Mesothelial cell of epicardium (in vitro differentiated cells): Measurements from ENCODE around the gene PRODH. TPM values are rescaled to one million over a fixed set of nuclear protein-coding genes. Genes with fewer than 3 reads are reported as not detected.

Experiments used
- DNase-seq, 2 experiments: peaks; one replicate each; pipeline ENCODE4 v3.0.0; 2021; ENCODE audit warnings: low spot score in 2 of 2; ENCODE audit not compliant: unreplicated experiment in 2 of 2
- H3K27ac Mint-ChIP-seq: 2 replicates; pipeline ENCODE4 v1.8.0; 2021; ENCODE audit warnings: mixed read lengths
- H3K27me3 Mint-ChIP-seq: 2 replicates; pipeline ENCODE4 v1.8.0; 2021; ENCODE audit warnings: low read depth, mixed read lengths
- H3K36me3 Mint-ChIP-seq: 2 replicates; pipeline ENCODE4 v1.8.0; 2021; ENCODE audit warnings: mixed read lengths
- H3K4me1 Mint-ChIP-seq: 2 replicates; pipeline ENCODE4 v1.8.0; 2021; ENCODE audit warnings: mixed read lengths
- H3K4me3 Mint-ChIP-seq: 2 replicates; pipeline ENCODE4 v1.8.0; 2021; ENCODE audit warnings: mild to moderate bottlenecking, moderate library complexity, mixed read lengths
- H3K9me3 Mint-ChIP-seq: 2 replicates; pipeline ENCODE4 v1.8.0; 2021; ENCODE audit warnings: mixed read lengths
- total RNA-seq: library from RNA; stranded (reverse); gene quantifications from 3 replicates; pipeline ENCODE4 v1.2.1, GENCODE V29; 2021
- TF ChIP-seq, protein P1 (sequence below): fragments of 200-600 bp; sonication (generic); IDR thresholded peaks from one replicate; pipeline ENCODE4 v1.5.0; 2021; ENCODE audit warnings: antibody characterized with exemption; ENCODE audit not compliant: unreplicated experiment

The PRODH gene
- total RNA-seq, 1 donor from 2014 or later: 2.1 TPM

DNA sequence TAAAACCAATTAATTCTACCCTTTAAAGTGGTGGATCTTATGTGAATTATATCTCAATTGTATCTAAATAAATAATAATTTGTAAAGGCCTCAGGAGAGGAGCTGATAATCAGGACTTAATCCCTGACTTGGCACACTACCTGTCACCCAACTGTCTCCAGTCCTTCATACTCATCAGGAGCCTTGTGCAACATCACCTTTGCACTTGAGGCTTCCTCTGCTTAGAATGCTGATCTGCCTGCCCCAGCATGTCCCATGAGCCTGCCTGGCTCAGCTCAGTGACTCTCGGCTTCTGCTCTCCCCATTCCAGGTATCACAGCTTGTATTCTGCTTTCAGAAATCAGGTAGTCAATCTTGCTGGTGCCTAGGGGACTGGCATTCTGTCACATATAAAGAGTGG, 43.9 kb upstream of the PRODH start:
- H3K4me1 Mint-ChIP-seq: no peaks in the 10 kb centered on the region
- TF ChIP-seq, protein P1, sequence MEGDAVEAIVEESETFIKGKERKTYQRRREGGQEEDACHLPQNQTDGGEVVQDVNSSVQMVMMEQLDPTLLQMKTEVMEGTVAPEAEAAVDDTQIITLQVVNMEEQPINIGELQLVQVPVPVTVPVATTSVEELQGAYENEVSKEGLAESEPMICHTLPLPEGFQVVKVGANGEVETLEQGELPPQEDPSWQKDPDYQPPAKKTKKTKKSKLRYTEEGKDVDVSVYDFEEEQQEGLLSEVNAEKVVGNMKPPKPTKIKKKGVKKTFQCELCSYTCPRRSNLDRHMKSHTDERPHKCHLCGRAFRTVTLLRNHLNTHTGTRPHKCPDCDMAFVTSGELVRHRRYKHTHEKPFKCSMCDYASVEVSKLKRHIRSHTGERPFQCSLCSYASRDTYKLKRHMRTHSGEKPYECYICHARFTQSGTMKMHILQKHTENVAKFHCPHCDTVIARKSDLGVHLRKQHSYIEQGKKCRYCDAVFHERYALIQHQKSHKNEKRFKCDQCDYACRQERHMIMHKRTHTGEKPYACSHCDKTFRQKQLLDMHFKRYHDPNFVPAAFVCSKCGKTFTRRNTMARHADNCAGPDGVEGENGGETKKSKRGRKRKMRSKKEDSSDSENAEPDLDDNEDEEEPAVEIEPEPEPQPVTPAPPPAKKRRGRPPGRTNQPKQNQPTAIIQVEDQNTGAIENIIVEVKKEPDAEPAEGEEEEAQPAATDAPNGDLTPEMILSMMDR: no peak
- no peaks in the 10 kb centered on the region for H3K36me3 Mint-ChIP-seq
- no peak overlapping the region for H3K4me3 Mint-ChIP-seq
- DNase-seq: no peak
- H3K9me3 Mint-ChIP-seq: no peaks in the 10 kb centered on the region
- no peak overlapping the region for H3K27ac Mint-ChIP-seq
- H3K27me3 Mint-ChIP-seq: no peaks in the 10 kb centered on the region

DNA sequence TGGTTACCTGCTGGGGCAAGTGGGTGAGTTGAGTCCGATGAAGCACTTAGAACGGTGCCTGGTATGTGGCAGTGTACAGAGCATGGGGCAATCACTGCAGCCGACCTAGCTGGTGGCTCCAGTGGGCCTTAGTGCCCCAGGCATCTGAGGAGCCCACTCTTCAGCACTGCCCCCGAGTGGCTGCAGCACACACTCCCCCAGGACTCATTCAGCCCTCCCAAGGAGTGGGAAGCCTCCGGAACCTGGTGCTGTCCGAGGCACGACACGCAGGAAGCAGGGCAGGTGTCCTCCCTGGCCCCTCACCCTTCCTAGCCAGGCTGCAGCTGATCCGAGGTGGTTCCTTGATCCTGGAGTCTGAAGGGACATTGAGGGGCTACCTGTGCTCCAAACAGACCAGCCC, 42.4 kb upstream of the PRODH start:
- no peak overlapping the region for H3K4me3 Mint-ChIP-seq
- no peak overlapping the region for H3K27ac Mint-ChIP-seq
- H3K36me3 Mint-ChIP-seq: no peaks in the 10 kb centered on the region
- TF ChIP-seq, protein P1: no peak
- peaks cover 2% of the 10 kb centered on the region for H3K27me3 Mint-ChIP-seq
- H3K4me1 Mint-ChIP-seq: no peaks in the 10 kb centered on the region
- no peak for DNase-seq
- H3K9me3 Mint-ChIP-seq: no peaks in the 10 kb centered on the region

DNA sequence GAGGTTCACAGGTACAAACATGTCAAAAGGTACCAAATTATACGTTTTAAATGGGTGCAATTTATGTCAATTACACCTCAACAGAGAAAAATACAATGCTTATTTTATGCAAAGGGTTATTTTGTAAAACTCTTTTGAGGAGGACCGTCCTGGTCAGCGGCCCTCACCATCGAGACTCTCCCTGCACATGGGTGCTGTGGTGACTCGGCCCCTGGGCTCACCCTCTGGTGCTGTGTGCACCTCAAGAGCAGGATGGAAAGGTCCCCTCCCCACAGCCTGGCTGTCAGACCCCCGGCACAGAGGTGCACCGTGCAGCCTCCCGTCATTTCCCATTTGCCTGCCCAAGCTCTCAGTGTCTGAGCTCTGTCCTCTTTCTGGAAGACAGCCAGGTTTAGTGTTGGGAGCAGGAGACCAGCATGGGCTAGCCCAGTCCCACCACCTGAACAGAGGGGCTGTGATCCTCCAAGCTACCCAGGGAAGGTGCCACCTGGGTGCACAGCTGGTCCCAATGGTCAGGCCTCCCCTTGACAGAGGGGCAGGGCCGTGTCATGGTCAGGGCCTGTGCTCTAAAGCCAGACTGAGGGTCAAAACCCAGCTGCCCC, 41.8 kb upstream of the PRODH start:
- Mint-ChIP-seq H3K36me3 (no peaks in the 10 kb centered on the region), H3K4me3 (no peak overlapping the region), H3K27me3 (peaks cover 2% of the 10 kb centered on the region), H3K27ac (no peak overlapping the region), H3K4me1 (no peaks in the 10 kb centered on the region), H3K9me3 (no peaks in the 10 kb centered on the region)
- no peak for DNase-seq
- TF ChIP-seq, protein P1: no peak

DNA sequence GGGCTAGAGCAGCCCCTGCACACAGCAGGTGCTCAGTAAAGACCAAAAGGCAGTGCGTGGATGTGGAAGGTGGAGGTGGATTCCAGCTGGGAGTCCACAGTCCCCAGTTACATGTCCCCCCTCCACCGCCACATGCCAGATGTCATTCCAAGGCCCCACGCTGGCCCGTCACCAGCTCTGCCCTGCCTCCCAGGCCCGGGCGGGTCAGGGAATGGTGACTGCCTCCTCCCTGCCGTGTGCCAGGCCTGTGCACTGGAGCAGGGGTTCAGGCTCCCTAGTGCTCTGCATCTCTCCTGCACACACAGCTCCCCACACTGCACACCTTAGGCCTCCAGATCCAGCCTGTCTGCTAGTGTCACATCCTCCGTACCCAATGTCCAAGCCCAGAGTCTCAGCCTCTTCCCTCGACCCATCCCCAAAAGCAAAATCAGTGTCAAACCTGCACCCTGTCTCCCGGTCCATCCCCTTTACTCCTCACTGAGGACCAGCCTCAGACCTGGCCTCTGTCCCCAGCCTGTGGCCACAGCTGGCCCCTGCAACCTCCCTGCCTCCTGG, 40.2 kb upstream of the PRODH start:
- Mint-ChIP-seq H3K27ac (no peak overlapping the region), H3K27me3 (peaks cover 5% of the 10 kb centered on the region), H3K36me3 (no peaks in the 10 kb centered on the region), H3K4me3 (no peak overlapping the region), H3K9me3 (no peaks in the 10 kb centered on the region), H3K4me1 (no peaks in the 10 kb centered on the region)
- TF ChIP-seq, protein P1: no peak
- DNase-seq: no peak

DNA sequence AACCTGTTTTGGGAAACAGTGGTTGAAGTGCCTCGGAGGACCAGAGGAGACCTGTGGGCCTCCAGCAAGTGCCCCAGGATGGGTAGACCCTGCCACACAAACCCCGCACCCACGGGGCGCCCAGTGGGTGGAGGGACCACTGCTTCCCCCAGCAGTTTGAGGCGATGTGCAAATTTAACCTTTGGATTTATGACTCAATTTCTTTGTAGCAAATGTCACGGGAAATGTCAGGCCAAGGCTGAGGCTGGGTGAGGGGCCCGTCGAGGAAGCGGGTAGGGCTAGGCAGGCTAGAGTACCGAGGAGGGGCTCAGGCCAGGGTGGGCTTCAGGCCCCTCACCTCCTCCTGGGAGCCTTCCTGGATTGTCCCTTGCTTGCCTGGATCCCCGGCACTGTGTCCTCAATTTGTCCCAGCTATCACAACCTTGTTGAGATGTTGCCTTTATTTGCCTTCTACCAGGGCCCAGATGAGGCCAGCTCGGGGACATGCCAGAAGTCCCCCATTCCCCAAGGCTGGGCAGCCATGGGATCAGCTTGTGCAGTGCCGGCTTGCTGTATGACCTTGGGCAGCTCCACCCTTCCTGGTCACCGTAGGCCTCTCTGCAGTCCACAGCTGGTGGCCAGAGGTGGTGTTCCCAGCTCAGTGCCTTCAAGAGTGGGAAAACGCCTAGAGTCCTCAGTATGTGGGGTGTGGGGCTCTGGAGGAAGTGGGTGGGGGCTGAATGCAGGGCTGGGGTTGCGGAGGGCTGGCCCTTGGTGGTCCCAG, 39.5 kb upstream of the PRODH start:
- H3K27me3 Mint-ChIP-seq: peaks cover 7% of the 10 kb centered on the region
- no peaks in the 10 kb centered on the region for H3K9me3 Mint-ChIP-seq
- H3K36me3 Mint-ChIP-seq: no peaks in the 10 kb centered on the region
- DNase-seq: no peak
- H3K27ac Mint-ChIP-seq: no peak overlapping the region
- no peaks in the 10 kb centered on the region for H3K4me1 Mint-ChIP-seq
- no peak overlapping the region for H3K4me3 Mint-ChIP-seq
- TF ChIP-seq, protein P1: no peak
